IPS-15b (cell line): ENCODE measurements around the gene LIMS1.
"Not testable (repeated sequence)": the region's sequence is repeated elsewhere in the genome, so short reads cannot be mapped to it uniquely, and the experiment has no call there.

Source experiments
- H3K27me3 ChIP-seq: one replicate; pipeline ENCODE4 v1.6.1; 2013; ENCODE audit warnings: low read length; ENCODE audit not compliant: control insufficient read depth, insufficient read depth
- H3K36me3 ChIP-seq: one replicate; pipeline ENCODE4 v1.6.1; 2013; ENCODE audit warnings: low read length; ENCODE audit not compliant: control insufficient read depth, insufficient read depth
- H3K4me1 ChIP-seq: one replicate; pipeline ENCODE4 v1.6.1; 2013; ENCODE audit warnings: mild to moderate bottlenecking, low read length; ENCODE audit not compliant: control insufficient read depth, insufficient read depth
- H3K4me3 ChIP-seq: one replicate; pipeline ENCODE4 v1.5.1; 2013; ENCODE audit warnings: low read depth, low read length
- H3K9ac ChIP-seq: one replicate; pipeline ENCODE4 v1.6.1; 2013; ENCODE audit warnings: low read depth, mild to moderate bottlenecking, low read length
- H3K9me3 ChIP-seq: one replicate; pipeline ENCODE4 v1.6.1; 2013; ENCODE audit warnings: mild to moderate bottlenecking, low read length; ENCODE audit not compliant: control insufficient read depth, insufficient read depth

Gene LIMS1

GRCh38 chr2:108554528-108554927, 20.3 kb downstream of the LIMS1 start:
- Histone ChIP-seq H3K9me3 (no peaks in the 10 kb centered on the region), H3K36me3 (no peaks in the 10 kb centered on the region), H3K27me3 (no peaks in the 10 kb centered on the region), H3K4me3 (no peak overlapping the region), H3K4me1 (no peaks in the 10 kb centered on the region), H3K9ac (no peak overlapping the region)

GRCh38 chr2:108555572-108555971, 21.3 kb downstream of the LIMS1 start:
- Histone ChIP-seq H3K36me3 (no peaks in the 10 kb centered on the region), H3K4me1 (no peaks in the 10 kb centered on the region), H3K27me3 (no peaks in the 10 kb centered on the region), H3K9ac (no peak overlapping the region), H3K4me3 (no peak overlapping the region), H3K9me3 (no peaks in the 10 kb centered on the region)

- not testable (repeated sequence) for H3K27me3 ChIP-seq, H3K4me1 ChIP-seq, H3K9me3 ChIP-seq, H3K36me3 ChIP-seq, H3K9ac ChIP-seq, H3K4me3 ChIP-seq
Measured at GRCh38 chr2:108556581-108556980, 22.3 kb downstream of the LIMS1 start.

GRCh38 chr2:108560241-108560811, 26.1 kb downstream of the LIMS1 start:
- no peaks in the 10 kb centered on the region for H3K4me1 ChIP-seq
- H3K9me3 ChIP-seq: no peaks in the 10 kb centered on the region
- no peaks in the 10 kb centered on the region for H3K27me3 ChIP-seq
- no peak overlapping the region for H3K4me3 ChIP-seq
- no peak overlapping the region for H3K9ac ChIP-seq
- no peaks in the 10 kb centered on the region for H3K36me3 ChIP-seq

- no peak overlapping the region for H3K4me3 ChIP-seq
- H3K9me3 ChIP-seq: no peaks in the 10 kb centered on the region
- no peak overlapping the region for H3K9ac ChIP-seq
- no peaks in the 10 kb centered on the region for H3K36me3 ChIP-seq
- no peaks in the 10 kb centered on the region for H3K4me1 ChIP-seq
- no peaks in the 10 kb centered on the region for H3K27me3 ChIP-seq
Measured at GRCh38 chr2:108560895-108561530, 26.7 kb downstream of the LIMS1 start.

GRCh38 chr2:108562274-108562673, 28.0 kb downstream of the LIMS1 start:
- Histone ChIP-seq H3K27me3 (no peaks in the 10 kb centered on the region), H3K36me3 (no peaks in the 10 kb centered on the region), H3K9me3 (no peaks in the 10 kb centered on the region), H3K4me1 (no peaks in the 10 kb centered on the region), H3K4me3 (no peak overlapping the region), H3K9ac (no peak overlapping the region)

GRCh38 chr2:108564510-108564909, 30.2 kb downstream of the LIMS1 start:
- H3K36me3 ChIP-seq: no peaks in the 10 kb centered on the region
- H3K27me3 ChIP-seq: no peaks in the 10 kb centered on the region
- H3K4me1 ChIP-seq: no peaks in the 10 kb centered on the region
- no peak overlapping the region for H3K9ac ChIP-seq
- no peak overlapping the region for H3K4me3 ChIP-seq
- H3K9me3 ChIP-seq: no peaks in the 10 kb centered on the region

- no peaks in the 10 kb centered on the region for H3K27me3 ChIP-seq
- no peaks in the 10 kb centered on the region for H3K36me3 ChIP-seq
- H3K9me3 ChIP-seq: no peaks in the 10 kb centered on the region
- no peak overlapping the region for H3K9ac ChIP-seq
- H3K4me1 ChIP-seq: no peaks in the 10 kb centered on the region
- no peak overlapping the region for H3K4me3 ChIP-seq
Measured at GRCh38 chr2:108565778-108566375, 31.6 kb downstream of the LIMS1 start.

- Histone ChIP-seq H3K4me1 (peaks cover 6% of the 10 kb centered on the region), H3K9me3 (no peaks in the 10 kb centered on the region), H3K4me3 (no peak overlapping the region), H3K27me3 (no peaks in the 10 kb centered on the region), H3K9ac (no peak overlapping the region), H3K36me3 (no peaks in the 10 kb centered on the region)
Measured at GRCh38 chr2:108570416-108570815, 36.1 kb downstream of the LIMS1 start.

- no peak overlapping the region for H3K4me3 ChIP-seq
- H3K9me3 ChIP-seq: no peaks in the 10 kb centered on the region
- no peaks in the 10 kb centered on the region for H3K36me3 ChIP-seq
- H3K9ac ChIP-seq: no peak overlapping the region
- peaks cover 10% of the 10 kb centered on the region for H3K4me1 ChIP-seq
- no peaks in the 10 kb centered on the region for H3K27me3 ChIP-seq
Measured at GRCh38 chr2:108571286-108571685, 37.0 kb downstream of the LIMS1 start.

GRCh38 chr2:108573061-108573460, 38.8 kb downstream of the LIMS1 start:
- no peak overlapping the region for H3K9ac ChIP-seq
- H3K9me3 ChIP-seq: no peaks in the 10 kb centered on the region
- no peak overlapping the region for H3K4me3 ChIP-seq
- H3K36me3 ChIP-seq: no peaks in the 10 kb centered on the region
- no peaks in the 10 kb centered on the region for H3K27me3 ChIP-seq
- H3K4me1 ChIP-seq: peaks cover 10% of the 10 kb centered on the region

- Histone ChIP-seq H3K4me1 (peaks cover 10% of the 10 kb centered on the region), H3K27me3 (no peaks in the 10 kb centered on the region), H3K36me3 (no peaks in the 10 kb centered on the region), H3K4me3 (no peak overlapping the region), H3K9me3 (no peaks in the 10 kb centered on the region), H3K9ac (no peak overlapping the region)
Measured at GRCh38 chr2:108574332-108574731, 40.1 kb downstream of the LIMS1 start.
